ENCODE data around the gene ATP5F1D. TPM values are rescaled to one million over a fixed set of nuclear protein-coding genes. Genes with fewer than 3 reads are reported as not detected.

Gene ATP5F1D
- total RNA-seq, 4 donors from 2014 or later, result 102 to 205 (median 137) TPM

- no peak for DNase-seq (ENCODE audit: low spot score in 2 of 2)
- peaks cover 83% of the 10 kb centered on the region for H3K36me3 ChIP-seq
- H3K9me3 ChIP-seq, result no peaks in the 10 kb centered on the region
- no peak overlapping the region for H3K4me3 ChIP-seq
- H3K4me1 ChIP-seq, result peaks cover 4% of the 10 kb centered on the region
- H3K27me3 ChIP-seq, result no peaks in the 10 kb centered on the region
- TF ChIP-seq POLR2A (IDR thresholded peaks at IDR 0.05), result no peak
- no peak for TF ChIP-seq EP300 (IDR thresholded peaks at IDR 0.05)
- TF ChIP-seq POLR2AphosphoS5 (IDR thresholded peaks at IDR 0.05), result no peak
- no peak for TF ChIP-seq CTCF (IDR thresholded peaks at IDR 0.05)
- WGBS, result 95% methylated on average over 11 of the region's 48 CpGs
- no peak overlapping the region for H3K27ac ChIP-seq
Measured at GRCh38 chr19:1223018-1223855, 18.3 kb upstream of the ATP5F1D start.

GRCh38 chr19:1224047-1224825, 17.3 kb upstream of the ATP5F1D start:
- H3K4me1 ChIP-seq, result peaks cover 4% of the 10 kb centered on the region
- DNase-seq (ENCODE audit: low spot score in 2 of 2), result no peak
- no peak overlapping the region for H3K4me3 ChIP-seq
- H3K27me3 ChIP-seq, result no peaks in the 10 kb centered on the region
- TF ChIP-seq CTCF (IDR thresholded peaks at IDR 0.05), result no peak
- TF ChIP-seq POLR2A (IDR thresholded peaks at IDR 0.05), result no peak
- TF ChIP-seq EP300 (IDR thresholded peaks at IDR 0.05), result no peak
- no peak for TF ChIP-seq POLR2AphosphoS5 (IDR thresholded peaks at IDR 0.05)
- peaks cover 88% of the 10 kb centered on the region for H3K36me3 ChIP-seq
- no peak overlapping the region for H3K27ac ChIP-seq
- H3K9me3 ChIP-seq, result no peaks in the 10 kb centered on the region
- WGBS, result 100% methylated on average over 3 of the region's 16 CpGs

GRCh38 chr19:1224847-1225246, 16.7 kb upstream of the ATP5F1D start:
- H3K36me3 ChIP-seq, result peaks cover 88% of the 10 kb centered on the region
- no peaks in the 10 kb centered on the region for H3K27me3 ChIP-seq
- H3K4me3 ChIP-seq, result no peak overlapping the region
- H3K9me3 ChIP-seq, result no peaks in the 10 kb centered on the region
- DNase-seq (ENCODE audit: low spot score in 2 of 2), result no peak
- H3K4me1 ChIP-seq, result peaks cover 4% of the 10 kb centered on the region
- 96% methylated on average over 7 of the region's 16 CpGs for WGBS
- no peak overlapping the region for H3K27ac ChIP-seq
- TF ChIP-seq POLR2A (IDR thresholded peaks at IDR 0.05), result no peak
- no peak for TF ChIP-seq EP300 (IDR thresholded peaks at IDR 0.05)
- no peak for TF ChIP-seq CTCF (IDR thresholded peaks at IDR 0.05)
- TF ChIP-seq POLR2AphosphoS5 (IDR thresholded peaks at IDR 0.05), result no peak

- 97% methylated on average over 14 of the region's 29 CpGs for WGBS
- TF ChIP-seq POLR2A (IDR thresholded peaks at IDR 0.05) (no peak), POLR2AphosphoS5 (IDR thresholded peaks at IDR 0.05) (no peak), CTCF (IDR thresholded peaks at IDR 0.05) (no peak), EP300 (IDR thresholded peaks at IDR 0.05) (no peak)
- peaks cover 81% of the 10 kb centered on the region for H3K36me3 ChIP-seq
Measured at GRCh38 chr19:1225440-1226226, 15.9 kb upstream of the ATP5F1D start.

More at GRCh38 chr19:1225440-1226226, 15.9 kb upstream of the ATP5F1D start:
- DNase-seq (ENCODE audit: low spot score in 2 of 2), result no peak
- H3K27ac ChIP-seq, result no peak overlapping the region
- peaks cover 4% of the 10 kb centered on the region for H3K4me1 ChIP-seq
- H3K4me3 ChIP-seq, result no peak overlapping the region
- H3K27me3 ChIP-seq, result no peaks in the 10 kb centered on the region
- no peaks in the 10 kb centered on the region for H3K9me3 ChIP-seq

Measured in suprapubic skin (tissue), 4 donors.